Brain microvascular endothelial cell (primary cell): ENCODE data around the gene MEGF11.

Source experiments
- DNase-seq: peaks from one replicate; pipeline ENCODE4 v3.0.0-alpha.2; 2020
- H3K27ac ChIP-seq: fragments of 250-450 bp; sonication (Bioruptor Pico); 2 replicates; pipeline ENCODE4 v1.5.1; 2020; ENCODE audit warnings: mild to moderate bottlenecking, moderate library complexity
- H3K27me3 ChIP-seq: fragments of 250-450 bp; sonication (Bioruptor Pico); replicated peaks from 2 replicates; pipeline ENCODE4 v1.5.1; 2020; ENCODE audit warnings: mild to moderate bottlenecking
- H3K36me3 ChIP-seq: fragments of 250-450 bp; sonication (Bioruptor Pico); replicated peaks from 2 replicates; pipeline ENCODE4 v1.5.1; 2020; ENCODE audit warnings: mild to moderate bottlenecking
- H3K4me3 ChIP-seq: 2 replicates; pipeline ENCODE4 v1.5.1; 2011; ENCODE audit warnings: low read depth, mild to moderate bottlenecking, control low read depth, low read length, moderate library complexity
- CTCF ChIP-seq: IDR thresholded peaks from 2 replicates; pipeline ENCODE4 v1.5.1; 2011; ENCODE audit warnings: low read depth, mild to moderate bottlenecking, moderate library complexity, low read length, control low read depth, inconsistent platforms; ENCODE audit errors: missing control alignments
- in situ Hi-C: cut with HindIII; loops from 2 replicates; pipeline ENCODE4 v1.10.0; 2017; ENCODE audit warnings: low sequenced_read_pairs, low pct_ligation_motif_present

Gene MEGF11

GRCh38 chr15:66049353-66049752, 204.2 kb downstream of the MEGF11 start:
- Histone ChIP-seq H3K27ac (no peak overlapping the region), H3K36me3 (no peaks in the 10 kb centered on the region), H3K4me3 (no peak overlapping the region), H3K27me3 (no peaks in the 10 kb centered on the region)
- in situ Hi-C loops, result no loop called here
- no peak for TF ChIP-seq CTCF
- DNase-seq, result no peak

- in situ Hi-C loops, result no loop called here
- no peak for DNase-seq
- TF ChIP-seq CTCF, result no peak
- no peak overlapping the region for H3K4me3 ChIP-seq
- H3K36me3 ChIP-seq, result no peaks in the 10 kb centered on the region
- H3K27me3 ChIP-seq, result no peaks in the 10 kb centered on the region
- no peak overlapping the region for H3K27ac ChIP-seq
Observed at GRCh38 chr15:66047321-66048024, 206.1 kb downstream of the MEGF11 start.

- in situ Hi-C loops, result no loop called here
- Histone ChIP-seq H3K27ac (no peak overlapping the region), H3K4me3 (no peak overlapping the region), H3K36me3 (no peaks in the 10 kb centered on the region), H3K27me3 (no peaks in the 10 kb centered on the region)
- no peak for TF ChIP-seq CTCF
- DNase-seq, result no peak
Observed at GRCh38 chr15:66046751-66047150, 206.8 kb downstream of the MEGF11 start.

- Histone ChIP-seq H3K4me3 (no peak overlapping the region), H3K27ac (no peak overlapping the region), H3K36me3 (no peaks in the 10 kb centered on the region), H3K27me3 (peaks cover 3% of the 10 kb centered on the region)
- in situ Hi-C loops, result no loop called here
- TF ChIP-seq CTCF, result no peak
- DNase-seq, result no peak
Observed at GRCh38 chr15:66046326-66046725, 207.2 kb downstream of the MEGF11 start.

- in situ Hi-C loops, result no loop called here
- DNase-seq, result no peak
- Histone ChIP-seq H3K36me3 (no peaks in the 10 kb centered on the region), H3K27ac (no peak overlapping the region), H3K27me3 (peaks cover 6% of the 10 kb centered on the region), H3K4me3 (no peak overlapping the region)
- TF ChIP-seq CTCF, result no peak
Observed at GRCh38 chr15:66045542-66045941, 208.0 kb downstream of the MEGF11 start.

GRCh38 chr15:66044837-66045236, 208.7 kb downstream of the MEGF11 start:
- DNase-seq, result no peak
- peaks cover 13% of the 10 kb centered on the region for H3K27me3 ChIP-seq
- in situ Hi-C loops, result no loop called here
- TF ChIP-seq CTCF, result no peak
- no peak overlapping the region for H3K4me3 ChIP-seq
- no peaks in the 10 kb centered on the region for H3K36me3 ChIP-seq
- no peak overlapping the region for H3K27ac ChIP-seq
